Suppressor macrophage (primary cell): Measurements from ENCODE around the gene CPNE4.
"Not testable (repeated sequence)": the region's sequence is repeated elsewhere in the genome, so short reads cannot be mapped to it uniquely, and the experiment has no call there.

Experiments used
- DNase-seq, 4 experiments: peaks; one replicate each; pipeline ENCODE4 v3.0.0-alpha.2; 2020 to 2022

Gene CPNE4

DNA sequence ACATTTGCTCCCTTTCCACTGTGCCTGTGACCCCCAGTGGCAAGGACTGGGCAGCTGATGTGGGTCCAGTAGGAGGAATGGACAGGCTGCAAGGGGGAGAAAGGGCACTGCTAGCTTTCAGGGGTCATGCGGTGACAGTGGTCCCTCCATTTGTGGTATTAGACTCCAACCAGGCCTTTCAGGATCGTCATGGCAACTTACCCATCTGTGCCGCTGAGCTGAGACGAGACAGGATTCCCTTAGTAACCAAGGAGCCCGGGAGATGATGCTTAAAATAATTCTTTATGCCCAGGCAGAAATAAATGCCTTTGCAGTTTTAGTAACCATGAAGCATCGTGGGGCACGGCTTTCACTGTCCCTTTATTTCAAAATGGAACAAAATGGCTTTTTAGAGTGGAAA is 516.1 kb downstream of the CPNE4 start:
- DNase-seq, result no peak

GRCh38 chr3:131505421-131505820 is 529.4 kb downstream of the CPNE4 start:
- DNase-seq, result peak; percentile 39 to 73 (median 57)

GRCh38 chr3:131503320-131503635 is 531.5 kb downstream of the CPNE4 start:
- peak; percentile 8 to 47 (median 18) for DNase-seq

- peak; percentile 95 to 97 (median 96) for DNase-seq
Observed at GRCh38 chr3:131502530-131503319, 532.1 kb downstream of the CPNE4 start, which contains the start of gene MRPL3. TSS of gene MRPL3 (minus strand) at chr3:131502971. CDS start at chr3:131502821, 150 bp downstream.

DNA sequence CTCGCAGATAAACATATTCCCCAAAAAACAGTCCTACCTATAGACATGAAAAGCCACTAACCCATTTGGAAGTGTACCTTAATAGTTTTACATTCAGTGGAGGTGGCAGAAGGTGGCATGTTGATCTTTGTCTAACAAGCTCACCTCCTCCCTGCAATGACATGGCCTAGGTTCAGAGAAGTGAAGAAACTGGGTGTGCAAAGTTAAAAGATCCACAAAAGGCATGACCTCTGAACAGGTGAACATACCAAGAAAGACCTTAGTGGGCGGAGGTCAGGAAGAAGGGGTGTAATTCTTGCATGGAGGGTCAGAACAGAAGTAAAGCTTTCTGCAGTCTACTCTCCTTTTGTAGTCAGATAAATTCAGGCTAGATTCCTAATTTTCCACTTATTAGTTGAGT is 532.9 kb downstream of the CPNE4 start:
- DNase-seq, result peak in 2 of 4 experiments; percentile 2 to 6

GRCh38 chr3:131494706-131495105 is 540.1 kb downstream of the CPNE4 start:
- no peak for DNase-seq

- no peak for DNase-seq
Observed at GRCh38 chr3:131491775-131492174, 543.0 kb downstream of the CPNE4 start.

DNA sequence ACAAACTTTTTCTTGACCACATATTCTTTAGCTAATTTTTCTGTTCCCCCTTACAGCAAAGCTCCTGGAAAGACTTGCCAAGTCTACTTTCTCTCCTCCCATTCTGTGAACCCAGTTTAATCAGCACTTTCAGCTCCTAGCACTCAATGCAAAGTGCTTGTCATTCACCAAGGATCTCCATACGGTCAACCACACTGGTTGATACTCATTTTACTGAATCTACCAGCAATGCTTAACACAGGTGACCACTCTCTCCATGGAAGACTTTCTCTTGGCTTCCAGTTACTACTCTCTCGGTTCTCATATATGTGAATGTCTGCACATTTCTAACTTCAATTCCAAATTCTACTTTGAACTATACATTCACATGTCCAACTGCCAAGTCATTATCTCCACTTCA is 543.7 kb downstream of the CPNE4 start:
- no peak for DNase-seq

- DNase-seq, result not testable (repeated sequence)
Observed at GRCh38 chr3:131486545-131486944, 548.3 kb downstream of the CPNE4 start.

- no peak for DNase-seq
Observed at GRCh38 chr3:131485119-131485518, 549.7 kb downstream of the CPNE4 start.

DNA sequence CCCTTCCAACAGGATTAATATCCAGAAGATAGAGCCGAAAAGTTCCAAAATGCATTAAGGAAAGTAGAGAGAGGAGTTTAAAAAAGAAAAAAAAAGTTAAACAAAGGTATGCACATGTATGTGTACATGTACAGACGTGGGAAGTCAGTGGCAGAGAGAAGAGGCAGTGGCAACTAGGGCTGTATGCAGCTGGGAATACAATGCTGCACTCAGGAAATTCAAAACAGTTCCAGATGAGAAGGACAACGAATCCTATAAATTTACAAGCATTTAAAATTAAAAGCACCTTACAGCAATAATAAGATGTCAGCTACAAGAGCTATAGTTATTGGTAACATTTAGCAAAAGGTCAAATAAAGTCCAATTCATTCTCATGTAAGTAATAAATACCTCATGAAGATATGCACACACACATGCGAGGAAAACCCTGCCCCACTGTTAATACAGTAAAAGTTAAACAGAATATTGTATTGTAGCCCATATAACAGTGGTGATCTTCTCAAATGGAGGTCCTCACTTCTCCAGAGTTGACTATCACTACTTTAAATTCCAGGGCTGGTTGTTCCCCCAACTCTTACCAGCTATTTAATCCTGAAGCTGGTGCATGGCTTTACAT is 550.2 kb downstream of the CPNE4 start:
- no peak for DNase-seq
